DND-41 (cell line): ENCODE results near the gene FOXK1.

ENCODE experiments used
- ATAC-seq: fragments of 200-7000 bp; cut with Tn5 transposase; 3 replicates; pipeline ENCODE4 v1.9.1; 2021; ENCODE audit warnings: low read depth; ENCODE audit not compliant: insufficient read depth
- DNase-seq: peaks from one replicate; pipeline ENCODE4 v3.0.0-alpha.2; 2020
- H2AFZ ChIP-seq: 2 replicates; pipeline ENCODE4 v1.6.0; 2012; ENCODE audit warnings: low read depth, low read length
- H3K27ac ChIP-seq: 2 replicates; pipeline ENCODE4 v1.5.1; 2012; ENCODE audit warnings: low read length, inconsistent platforms
- H3K27me3 ChIP-seq: fragments of 200-600 bp; sonication (generic); 2 replicates; pipeline ENCODE4 v1.6.0; 2012; ENCODE audit warnings: low read length, mild to moderate bottlenecking, inconsistent platforms; ENCODE audit not compliant: insufficient read depth, poor library complexity
- H3K36me3 ChIP-seq: 2 replicates; pipeline ENCODE4 v1.5.1; 2012; ENCODE audit warnings: low read length, inconsistent platforms; ENCODE audit not compliant: insufficient read depth
- H3K4me1 ChIP-seq: 2 replicates; pipeline ENCODE4 v1.5.1; 2012; ENCODE audit warnings: mild to moderate bottlenecking, low read length; ENCODE audit not compliant: insufficient read depth
- H3K4me2 ChIP-seq: 2 replicates; pipeline ENCODE4 v1.6.0; 2012; ENCODE audit warnings: mild to moderate bottlenecking, moderate library complexity, low read length, inconsistent platforms; ENCODE audit not compliant: insufficient read depth
- H3K4me3 ChIP-seq, 2 experiments: fragments of 200-600 bp in 1 of 2; shearing (Covaris generic) in 1 of 2; 2 replicates each; pipeline ENCODE4 v1.5.1; 2012 to 2016; ENCODE audit warnings: inconsistent platforms in 2 of 2, low read length in 2 of 2, mild to moderate bottlenecking in 2 of 2, low read depth in 1 of 2, moderate library complexity in 1 of 2
- H3K79me2 ChIP-seq: 2 replicates; pipeline ENCODE4 v1.6.0; 2012; ENCODE audit warnings: low read length, inconsistent platforms; ENCODE audit not compliant: insufficient read depth
- H3K9ac ChIP-seq: 2 replicates; pipeline ENCODE4 v1.6.0; 2012; ENCODE audit warnings: low read depth, mild to moderate bottlenecking, inconsistent platforms, low read length, moderate library complexity
- H3K9me3 ChIP-seq: 2 replicates; pipeline ENCODE4 v1.5.1; 2012; ENCODE audit warnings: low read length, moderate library complexity, mild to moderate bottlenecking, inconsistent platforms; ENCODE audit not compliant: insufficient read depth, severe bottlenecking
- H4K20me1 ChIP-seq: 2 replicates; pipeline ENCODE4 v1.6.0; 2012; ENCODE audit warnings: low read length; ENCODE audit not compliant: insufficient read depth
- CTCF ChIP-seq: IDR thresholded peaks from 2 replicates; pipeline ENCODE4 v1.5.1; 2012; ENCODE audit warnings: borderline replicate concordance, low read length, moderate library complexity, mild to moderate bottlenecking; ENCODE audit not compliant: poor library complexity, severe bottlenecking; ENCODE audit errors: extremely low read depth
- EZH2 ChIP-seq: IDR thresholded peaks from 3 replicates; pipeline ENCODE4 v1.6.1; 2012; ENCODE audit warnings: borderline replicate concordance, low read depth, mild to moderate bottlenecking, moderate library complexity, low read length, inconsistent platforms; ENCODE audit not compliant: severe bottlenecking

Gene FOXK1

DNA sequence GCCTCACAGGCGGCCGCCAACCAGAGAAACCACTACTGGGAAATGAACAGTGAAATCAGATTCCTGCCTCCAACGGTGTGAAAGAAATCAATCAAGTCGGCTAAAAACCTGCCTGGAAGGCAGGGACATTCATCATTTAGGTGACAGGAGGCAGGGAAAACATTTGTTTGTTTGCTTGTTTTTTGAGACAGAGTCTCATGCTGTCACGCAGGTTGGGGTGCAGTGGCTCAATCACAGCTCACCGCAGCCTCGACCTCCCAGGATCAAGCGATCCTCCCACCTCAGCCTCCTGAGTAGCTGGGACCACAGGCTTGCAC, 123.8 kb downstream of the FOXK1 start:
- no peaks in the 10 kb centered on the region for H3K9me3 ChIP-seq
- DNase-seq (no peak), ATAC-seq (no peak)
- H3K4me1 ChIP-seq = no peaks in the 10 kb centered on the region
- no peaks in the 10 kb centered on the region for H3K36me3 ChIP-seq
- H3K4me3 ChIP-seq = no peak overlapping the region
- TF ChIP-seq CTCF (no peak), EZH2 (no peak)
- H4K20me1 ChIP-seq = no peaks in the 10 kb centered on the region
- H2AFZ ChIP-seq = no peak overlapping the region
- H3K27me3 ChIP-seq = no peaks in the 10 kb centered on the region
- H3K9ac ChIP-seq = no peak overlapping the region
- no peak overlapping the region for H3K27ac ChIP-seq
- H3K4me2 ChIP-seq = no peak overlapping the region
- H3K79me2 ChIP-seq = no peaks in the 10 kb centered on the region

DNA sequence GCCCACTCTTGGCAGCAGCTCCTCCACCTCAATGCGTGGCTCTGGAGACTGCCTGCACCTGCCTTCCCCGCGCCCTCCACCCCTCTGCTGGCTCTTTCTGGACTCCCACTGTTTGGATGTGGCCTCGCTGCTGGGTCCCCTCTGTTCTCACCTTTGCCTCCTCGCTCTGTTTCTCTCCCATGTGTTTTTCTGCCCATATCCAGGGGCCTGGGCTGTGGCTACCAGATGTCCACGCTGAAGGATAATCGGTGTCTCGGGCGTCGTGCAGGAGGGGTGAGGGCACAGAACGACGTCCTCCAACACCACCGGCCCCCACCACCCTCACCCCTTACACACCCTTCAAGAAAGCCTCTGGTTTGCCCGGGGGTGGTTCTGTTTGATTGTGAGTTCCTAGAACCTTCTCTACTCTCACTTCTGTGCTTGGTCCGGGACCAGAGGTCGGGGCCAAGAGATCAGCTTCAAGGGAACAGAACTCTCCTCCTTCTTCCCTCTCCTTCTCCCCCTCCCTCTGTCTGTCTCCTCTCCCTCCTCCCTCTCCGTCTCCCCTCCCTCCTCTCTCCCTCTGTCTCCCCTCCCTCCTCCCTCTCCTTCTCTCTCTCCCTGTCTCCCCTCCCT, 125.0 kb downstream of the FOXK1 start:
- Histone ChIP-seq H3K9me3 (no peaks in the 10 kb centered on the region), H4K20me1 (no peaks in the 10 kb centered on the region), H3K9ac (no peak overlapping the region), H3K27me3 (no peaks in the 10 kb centered on the region), H3K27ac (no peak overlapping the region), H3K36me3 (no peaks in the 10 kb centered on the region), H3K4me1 (no peaks in the 10 kb centered on the region), H3K4me3 (no peak overlapping the region), H3K4me2 (no peak overlapping the region), H3K79me2 (no peaks in the 10 kb centered on the region), H2AFZ (no peak overlapping the region)
- TF ChIP-seq CTCF = no peak
- ATAC-seq (no peak), DNase-seq (no peak)

DNA sequence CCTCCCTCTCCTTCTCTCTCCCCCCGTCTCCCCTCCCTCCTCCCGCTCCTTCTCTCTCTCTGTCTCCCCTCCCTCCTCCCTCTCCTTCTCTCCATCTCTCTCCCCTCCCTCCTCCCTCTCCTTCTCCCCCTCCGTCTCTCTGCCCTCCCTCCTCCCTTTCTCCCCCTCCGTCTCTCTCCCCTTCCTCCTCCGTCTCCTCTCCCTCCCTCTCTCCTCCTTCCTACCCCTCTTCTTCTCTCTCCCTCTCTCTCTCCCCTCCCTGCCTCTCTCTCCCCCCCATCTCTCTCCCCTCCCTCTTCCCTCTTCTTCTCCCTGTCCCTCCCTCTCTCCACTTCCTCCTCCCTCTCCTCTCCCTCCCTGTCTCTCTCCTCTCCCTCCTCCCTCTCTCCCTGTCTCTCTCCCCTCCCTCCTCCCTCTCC, 125.5 kb downstream of the FOXK1 start:
- Histone ChIP-seq H3K36me3 (no peaks in the 10 kb centered on the region), H3K4me1 (no peaks in the 10 kb centered on the region), H2AFZ (no peak overlapping the region), H4K20me1 (no peaks in the 10 kb centered on the region), H3K4me2 (no peak overlapping the region), H3K9ac (no peak overlapping the region), H3K9me3 (no peaks in the 10 kb centered on the region), H3K79me2 (no peaks in the 10 kb centered on the region), H3K27ac (no peak overlapping the region), H3K27me3 (no peaks in the 10 kb centered on the region), H3K4me3 (no peak overlapping the region)
- no peak for TF ChIP-seq EZH2
- no peak for TF ChIP-seq CTCF
- DNase-seq (no peak), ATAC-seq (no peak)

- DNase-seq = no peak
- no peak overlapping the region for H3K9ac ChIP-seq
- H3K4me2 ChIP-seq = no peak overlapping the region
- no peaks in the 10 kb centered on the region for H3K27me3 ChIP-seq
- no peak for ATAC-seq
- H3K9me3 ChIP-seq = no peaks in the 10 kb centered on the region
- no peaks in the 10 kb centered on the region for H4K20me1 ChIP-seq
- H2AFZ ChIP-seq = no peak overlapping the region
- no peaks in the 10 kb centered on the region for H3K79me2 ChIP-seq
- H3K36me3 ChIP-seq = no peaks in the 10 kb centered on the region
- no peak overlapping the region for H3K4me3 ChIP-seq
- TF ChIP-seq CTCF (no peak), EZH2 (no peak)
- no peaks in the 10 kb centered on the region for H3K4me1 ChIP-seq
- no peak overlapping the region for H3K27ac ChIP-seq
Observed at GRCh38 chr7:4808026-4808425, 125.9 kb downstream of the FOXK1 start.
